Measurements from ENCODE around the gene UGT1A8. TPM values are rescaled to one million over a fixed set of nuclear protein-coding genes. Genes with fewer than 3 reads are reported as not detected.
A peak's percentile ranks its signal among the peaks of the same experiment; 100 is the strongest.

UGT1A8 gene
- polyA plus RNA-seq, 1 donor = not detected

GRCh38 chr2:233658610-233659009, 41.2 kb downstream of the UGT1A8 start:
- H3K4me3 ChIP-seq (ENCODE audit: low read length) = no peak overlapping the region

GRCh38 chr2:233663911-233664310, 46.5 kb downstream of the UGT1A8 start:
- no peak overlapping the region for H3K27ac ChIP-seq (ENCODE audit: low read length)
- no peak for DNase-seq
- WGBS (ENCODE audit: insufficient coverage, low lambda C conversion rate) = 14% methylated on average over 1 of the region's 1 CpG
- H3K9me3 ChIP-seq (ENCODE audit: control insufficient read depth, low read depth, low read length) = no peaks in the 10 kb centered on the region
- H3K4me1 ChIP-seq (ENCODE audit: control insufficient read depth, insufficient read depth, low read length) = no peaks in the 10 kb centered on the region
- no peaks in the 10 kb centered on the region for H3K27me3 ChIP-seq (ENCODE audit: control insufficient read depth, insufficient read depth, low read length)
- no peaks in the 10 kb centered on the region for H3K36me3 ChIP-seq (ENCODE audit: control insufficient read depth, insufficient read depth, low read length)
- H3K4me3 ChIP-seq (ENCODE audit: low read length) = no peak overlapping the region

More at GRCh38 chr2:233658610-233659009, 41.2 kb downstream of the UGT1A8 start:
- Histone ChIP-seq H3K36me3 (ENCODE audit: control insufficient read depth, insufficient read depth, low read length) (no peaks in the 10 kb centered on the region), H3K4me1 (ENCODE audit: control insufficient read depth, insufficient read depth, low read length) (no peaks in the 10 kb centered on the region), H3K27ac (ENCODE audit: low read length) (no peak overlapping the region), H3K9me3 (ENCODE audit: control insufficient read depth, low read depth, low read length) (no peaks in the 10 kb centered on the region), H3K27me3 (ENCODE audit: control insufficient read depth, insufficient read depth, low read length) (no peaks in the 10 kb centered on the region)
- no peak for DNase-seq

- Histone ChIP-seq H3K27me3 (ENCODE audit: control insufficient read depth, insufficient read depth, low read length) (no peaks in the 10 kb centered on the region), H3K27ac (ENCODE audit: low read length) (no peak overlapping the region), H3K4me3 (ENCODE audit: low read length) (no peak overlapping the region), H3K36me3 (ENCODE audit: control insufficient read depth, insufficient read depth, low read length) (no peaks in the 10 kb centered on the region), H3K9me3 (ENCODE audit: control insufficient read depth, low read depth, low read length) (no peaks in the 10 kb centered on the region), H3K4me1 (ENCODE audit: control insufficient read depth, insufficient read depth, low read length) (no peaks in the 10 kb centered on the region)
- peak in 1 of 2 donors; percentile 4 for DNase-seq
- no CpG with 5 or more reads among the region's 4 CpGs for WGBS (ENCODE audit: insufficient coverage, low lambda C conversion rate)
These were observed 51.3 kb downstream of the UGT1A8 start for GRCh38 chr2:233668605-233669260.

- no peaks in the 10 kb centered on the region for H3K4me1 ChIP-seq (ENCODE audit: control insufficient read depth, insufficient read depth, low read length)
- DNase-seq = no peak
- no CpG with 5 or more reads among the region's 5 CpGs for WGBS (ENCODE audit: insufficient coverage, low lambda C conversion rate)
- H3K36me3 ChIP-seq (ENCODE audit: control insufficient read depth, insufficient read depth, low read length) = no peaks in the 10 kb centered on the region
- no peak within 1 kb of the TSS for H3K4me3 ChIP-seq (ENCODE audit: low read length)
- no peaks in the 10 kb centered on the region for H3K27me3 ChIP-seq (ENCODE audit: control insufficient read depth, insufficient read depth, low read length)
- no peaks in the 10 kb centered on the region for H3K9me3 ChIP-seq (ENCODE audit: control insufficient read depth, low read depth, low read length)
- no peak within 1 kb of the TSS for H3K27ac ChIP-seq (ENCODE audit: low read length)
These were observed 54.1 kb downstream of the UGT1A8 start, which contains the start of gene UGT1A9 for GRCh38 chr2:233671290-233672161. TSS of gene UGT1A9 (plus strand) at chr2:233671898. CDS start at chr2:233671935, 37 bp downstream.

GRCh38 chr2:233672886-233673285, 55.5 kb downstream of the UGT1A8 start:
- Histone ChIP-seq H3K27me3 (ENCODE audit: control insufficient read depth, insufficient read depth, low read length) (no peaks in the 10 kb centered on the region), H3K36me3 (ENCODE audit: control insufficient read depth, insufficient read depth, low read length) (no peaks in the 10 kb centered on the region), H3K4me3 (ENCODE audit: low read length) (no peak overlapping the region), H3K9me3 (ENCODE audit: control insufficient read depth, low read depth, low read length) (no peaks in the 10 kb centered on the region), H3K4me1 (ENCODE audit: control insufficient read depth, insufficient read depth, low read length) (no peaks in the 10 kb centered on the region), H3K27ac (ENCODE audit: low read length) (no peak overlapping the region)
- WGBS (ENCODE audit: insufficient coverage, low lambda C conversion rate) = 83% methylated on average over 2 of the region's 3 CpGs
- no peak for DNase-seq

- Histone ChIP-seq H3K4me3 (ENCODE audit: low read length) (no peak overlapping the region), H3K9me3 (ENCODE audit: control insufficient read depth, low read depth, low read length) (no peaks in the 10 kb centered on the region), H3K27me3 (ENCODE audit: control insufficient read depth, insufficient read depth, low read length) (no peaks in the 10 kb centered on the region), H3K4me1 (ENCODE audit: control insufficient read depth, insufficient read depth, low read length) (no peaks in the 10 kb centered on the region), H3K27ac (ENCODE audit: low read length) (no peak overlapping the region), H3K36me3 (ENCODE audit: control insufficient read depth, insufficient read depth, low read length) (no peaks in the 10 kb centered on the region)
- no peak for DNase-seq
These were observed 56.5 kb downstream of the UGT1A8 start for GRCh38 chr2:233673896-233674295.

GRCh38 chr2:233674314-233674713, 56.9 kb downstream of the UGT1A8 start:
- no CpG with 5 or more reads among the region's 1 CpG for WGBS (ENCODE audit: insufficient coverage, low lambda C conversion rate)

GRCh38 chr2:233674995-233675394, 57.6 kb downstream of the UGT1A8 start:
- H3K4me3 ChIP-seq (ENCODE audit: low read length) = no peak overlapping the region
- no peak for DNase-seq
- H3K9me3 ChIP-seq (ENCODE audit: control insufficient read depth, low read depth, low read length) = no peaks in the 10 kb centered on the region
- H3K4me1 ChIP-seq (ENCODE audit: control insufficient read depth, insufficient read depth, low read length) = no peaks in the 10 kb centered on the region
- H3K27ac ChIP-seq (ENCODE audit: low read length) = no peak overlapping the region
- no peaks in the 10 kb centered on the region for H3K27me3 ChIP-seq (ENCODE audit: control insufficient read depth, insufficient read depth, low read length)
- no peaks in the 10 kb centered on the region for H3K36me3 ChIP-seq (ENCODE audit: control insufficient read depth, insufficient read depth, low read length)
- no CpG with 5 or more reads among the region's 4 CpGs for WGBS (ENCODE audit: insufficient coverage, low lambda C conversion rate)

More at GRCh38 chr2:233674314-233674713, 56.9 kb downstream of the UGT1A8 start:
- H3K27ac ChIP-seq (ENCODE audit: low read length) = no peak overlapping the region
- no peak for DNase-seq
- H3K27me3 ChIP-seq (ENCODE audit: control insufficient read depth, insufficient read depth, low read length) = no peaks in the 10 kb centered on the region
- no peak overlapping the region for H3K4me3 ChIP-seq (ENCODE audit: low read length)
- no peaks in the 10 kb centered on the region for H3K36me3 ChIP-seq (ENCODE audit: control insufficient read depth, insufficient read depth, low read length)
- H3K4me1 ChIP-seq (ENCODE audit: control insufficient read depth, insufficient read depth, low read length) = no peaks in the 10 kb centered on the region
- H3K9me3 ChIP-seq (ENCODE audit: control insufficient read depth, low read depth, low read length) = no peaks in the 10 kb centered on the region

GRCh38 chr2:233676046-233676445, 58.6 kb downstream of the UGT1A8 start:
- no CpG with 5 or more reads among the region's 2 CpGs for WGBS (ENCODE audit: insufficient coverage, low lambda C conversion rate)
- no peaks in the 10 kb centered on the region for H3K9me3 ChIP-seq (ENCODE audit: control insufficient read depth, low read depth, low read length)
- no peaks in the 10 kb centered on the region for H3K4me1 ChIP-seq (ENCODE audit: control insufficient read depth, insufficient read depth, low read length)
- no peak for DNase-seq
- no peaks in the 10 kb centered on the region for H3K36me3 ChIP-seq (ENCODE audit: control insufficient read depth, insufficient read depth, low read length)
- H3K27me3 ChIP-seq (ENCODE audit: control insufficient read depth, insufficient read depth, low read length) = no peaks in the 10 kb centered on the region
- no peak overlapping the region for H3K27ac ChIP-seq (ENCODE audit: low read length)
- H3K4me3 ChIP-seq (ENCODE audit: low read length) = no peak overlapping the region

- no peaks in the 10 kb centered on the region for H3K9me3 ChIP-seq (ENCODE audit: control insufficient read depth, low read depth, low read length)
- WGBS (ENCODE audit: insufficient coverage, low lambda C conversion rate) = 67% methylated on average over 1 of the region's 4 CpGs
- DNase-seq = no peak
- H3K27ac ChIP-seq (ENCODE audit: low read length) = no peak overlapping the region
- no peaks in the 10 kb centered on the region for H3K27me3 ChIP-seq (ENCODE audit: control insufficient read depth, insufficient read depth, low read length)
- no peaks in the 10 kb centered on the region for H3K4me1 ChIP-seq (ENCODE audit: control insufficient read depth, insufficient read depth, low read length)
- no peaks in the 10 kb centered on the region for H3K36me3 ChIP-seq (ENCODE audit: control insufficient read depth, insufficient read depth, low read length)
- no peak overlapping the region for H3K4me3 ChIP-seq (ENCODE audit: low read length)
These were observed 61.8 kb downstream of the UGT1A8 start for GRCh38 chr2:233679196-233679595.

Measured in large intestine (tissue), 3 donors.